Omental fat pad (tissue), 4 donors: ENCODE results near the gene ADCY9. TPM values are rescaled to one million over a fixed set of nuclear protein-coding genes. Genes with fewer than 3 reads are reported as not detected.

Experiments used
- ATAC-seq: fragments of 150-250 bp; one replicate; pipeline ENCODE4 v1.9.1; 2016; ENCODE audit warnings: mild to moderate bottlenecking, moderate library complexity; ENCODE audit not compliant: low FRiP score
- DNase-seq: peaks from one replicate; pipeline ENCODE4 v3.0.0-alpha.2; 2019; ENCODE audit warnings: low spot score
- CTCF ChIP-seq, 3 donors: fragments of 450-650 bp; IDR thresholded peaks; one replicate each; pipeline ENCODE4 v1.5.1; 2016 to 2017; ENCODE audit warnings: antibody characterized with exemption in 3 of 3, mild to moderate bottlenecking in 3 of 3, moderate library complexity in 2 of 3
- total RNA-seq, 4 donors: library from RNA; depleted of rRNA; stranded (reverse); fragments of >200 nt; gene quantifications; one replicate each; pipeline ENCODE4 v1.1.0, GENCODE V29; 2016

ADCY9 gene
- total RNA-seq, 4 donors from 2014 or later, result 8.5 to 16.6 (median 11.5) TPM

GRCh38 chr16:4089251-4089810 lies 26.9 kb downstream of the ADCY9 start:
- DNase-seq (no peak), ATAC-seq (no peak)
- no peak for TF ChIP-seq CTCF (IDR thresholded peaks at IDR 0.05)

DNA sequence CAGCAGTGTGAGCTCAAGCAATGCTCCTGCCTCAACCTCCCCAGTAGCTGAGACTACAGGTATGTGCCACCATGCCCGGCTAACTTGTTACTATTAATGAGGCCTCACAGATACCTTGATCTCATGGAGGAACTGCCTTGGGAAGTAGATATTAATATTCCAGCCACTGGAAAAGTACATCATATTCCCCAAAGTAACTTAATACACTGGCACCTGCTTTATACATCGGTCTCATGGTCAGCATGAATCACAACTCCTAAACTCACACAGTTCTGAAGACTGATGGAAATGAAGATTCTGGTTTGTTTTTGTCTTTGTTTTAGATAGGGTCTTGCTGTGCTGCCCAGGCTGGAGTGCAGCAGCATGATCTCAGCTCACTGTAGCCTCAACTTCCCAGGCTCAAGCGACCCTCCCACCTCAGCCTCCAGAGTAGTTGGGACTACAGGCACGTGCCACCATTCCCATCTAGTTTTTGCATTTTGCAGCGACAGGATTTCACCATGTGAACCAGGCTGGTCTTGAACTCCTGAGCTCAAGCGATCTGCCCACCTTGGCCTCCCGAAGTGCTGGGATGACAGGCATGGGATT lies 28.2 kb downstream of the ADCY9 start:
- ATAC-seq, result no peak
- no peak for DNase-seq
- no peak for TF ChIP-seq CTCF (IDR thresholded peaks at IDR 0.05)

DNA sequence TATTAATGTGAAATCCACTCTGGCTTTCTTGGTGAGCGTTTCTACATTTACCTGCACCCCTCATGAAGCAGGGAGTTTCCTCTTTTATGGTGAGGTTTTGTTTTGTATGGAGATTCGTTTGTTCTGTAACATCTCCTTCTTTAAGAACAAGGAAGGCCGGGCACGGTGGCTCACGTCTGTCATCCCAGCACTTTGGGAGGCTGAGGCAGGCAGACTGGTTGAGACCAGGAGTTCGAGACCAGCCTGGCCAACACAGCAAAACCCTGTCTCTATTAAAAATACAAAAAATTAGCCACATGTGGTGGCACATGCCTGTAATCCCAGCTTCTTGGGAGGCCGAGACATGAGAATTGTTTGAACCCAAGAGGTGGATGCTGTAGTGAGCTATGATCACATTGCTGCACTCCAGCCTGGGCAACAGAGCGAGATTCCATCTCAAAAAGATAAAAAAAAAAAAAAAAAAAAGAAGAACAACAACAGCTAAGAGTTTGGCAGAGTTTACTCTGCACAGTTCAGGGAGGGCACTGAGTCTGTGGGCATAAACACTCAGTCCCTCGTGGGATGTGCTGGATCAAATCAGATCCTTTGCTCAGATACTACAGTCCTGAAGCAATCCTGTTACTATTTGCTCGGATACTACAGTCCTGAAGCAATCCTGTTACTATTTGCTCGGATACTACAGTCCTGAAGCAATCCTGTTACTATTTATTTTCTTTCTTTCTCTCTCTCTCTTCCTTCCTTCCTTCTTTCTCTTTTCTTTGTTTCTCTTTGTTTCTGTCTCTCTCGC lies 28.9 kb downstream of the ADCY9 start:
- DNase-seq, result no peak
- TF ChIP-seq CTCF (IDR thresholded peaks at IDR 0.05), result no peak
- ATAC-seq, result peak; percentile 40

- no peak for DNase-seq
- ATAC-seq, result no peak
- no peak for TF ChIP-seq CTCF (IDR thresholded peaks at IDR 0.05)
Observed at GRCh38 chr16:4086153-4086552, 30.1 kb downstream of the ADCY9 start.

DNA sequence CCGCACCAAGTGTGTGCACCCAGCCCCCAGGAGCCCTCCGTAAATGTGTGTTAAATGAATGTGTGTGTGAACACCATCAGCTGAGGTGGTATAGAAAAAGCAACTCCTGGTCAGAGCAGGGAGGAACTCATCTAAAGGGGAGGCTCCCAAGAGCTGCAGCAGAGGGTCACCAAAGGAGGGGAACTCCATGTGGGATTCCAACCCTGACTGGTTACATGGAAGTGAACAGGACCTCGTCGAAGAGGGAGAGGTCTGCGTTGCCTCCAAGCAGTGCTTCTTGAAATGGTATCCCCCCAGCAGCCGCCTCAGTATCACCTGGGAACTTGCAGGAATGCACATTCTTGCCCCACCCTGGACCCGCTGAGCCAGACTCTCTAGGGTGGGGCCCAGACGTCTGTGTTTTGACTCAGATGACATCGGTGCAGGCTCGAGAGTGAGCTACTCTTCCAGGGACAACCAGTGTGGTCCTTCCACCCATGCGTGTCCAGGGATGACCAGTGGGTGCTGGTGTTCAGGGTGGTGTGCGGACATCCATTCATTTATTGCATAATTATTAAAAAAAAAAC lies 30.8 kb downstream of the ADCY9 start:
- DNase-seq (no peak), ATAC-seq (no peak)
- TF ChIP-seq CTCF (IDR thresholded peaks at IDR 0.05), result no peak

DNA sequence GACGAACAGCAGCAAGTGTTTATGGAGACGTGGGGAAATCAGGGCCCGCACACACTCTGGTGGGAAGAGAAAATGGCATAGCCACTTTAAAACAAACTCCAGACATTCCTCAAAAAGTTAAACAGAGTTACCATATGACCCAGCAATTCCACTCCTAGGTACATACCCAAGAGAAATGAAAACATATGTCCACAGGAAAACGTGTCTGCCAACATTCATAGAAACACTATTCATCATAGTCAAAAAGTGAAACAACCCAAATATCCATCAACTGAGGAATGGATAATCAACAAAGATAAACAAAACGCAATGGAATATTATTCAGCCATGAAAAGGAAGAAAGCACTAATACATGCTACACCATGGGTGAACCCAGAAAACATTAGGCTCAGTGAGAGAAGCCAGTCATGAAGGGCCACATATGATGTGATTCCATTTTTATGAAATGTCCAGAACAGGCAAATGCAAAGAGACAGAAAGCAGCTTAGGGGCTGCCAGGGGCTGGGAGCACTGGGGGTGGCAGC lies 32.8 kb downstream of the ADCY9 start:
- TF ChIP-seq CTCF (IDR thresholded peaks at IDR 0.05), result no peak
- DNase-seq (no peak), ATAC-seq (no peak)
